ENCODE measurements around the gene LRCH4. TPM values are rescaled to one million over a fixed set of nuclear protein-coding genes. Genes with fewer than 3 reads are reported as not detected.
A peak's percentile ranks its signal among the peaks of the same experiment; 100 is the strongest.

The LRCH4 gene
- total and polyA plus RNA-seq, 2 of the 13 experiments (the other 11 are each of a cell fraction or from before 2014, with no cell fraction given), result 7.0 to 9.3 TPM

DNA sequence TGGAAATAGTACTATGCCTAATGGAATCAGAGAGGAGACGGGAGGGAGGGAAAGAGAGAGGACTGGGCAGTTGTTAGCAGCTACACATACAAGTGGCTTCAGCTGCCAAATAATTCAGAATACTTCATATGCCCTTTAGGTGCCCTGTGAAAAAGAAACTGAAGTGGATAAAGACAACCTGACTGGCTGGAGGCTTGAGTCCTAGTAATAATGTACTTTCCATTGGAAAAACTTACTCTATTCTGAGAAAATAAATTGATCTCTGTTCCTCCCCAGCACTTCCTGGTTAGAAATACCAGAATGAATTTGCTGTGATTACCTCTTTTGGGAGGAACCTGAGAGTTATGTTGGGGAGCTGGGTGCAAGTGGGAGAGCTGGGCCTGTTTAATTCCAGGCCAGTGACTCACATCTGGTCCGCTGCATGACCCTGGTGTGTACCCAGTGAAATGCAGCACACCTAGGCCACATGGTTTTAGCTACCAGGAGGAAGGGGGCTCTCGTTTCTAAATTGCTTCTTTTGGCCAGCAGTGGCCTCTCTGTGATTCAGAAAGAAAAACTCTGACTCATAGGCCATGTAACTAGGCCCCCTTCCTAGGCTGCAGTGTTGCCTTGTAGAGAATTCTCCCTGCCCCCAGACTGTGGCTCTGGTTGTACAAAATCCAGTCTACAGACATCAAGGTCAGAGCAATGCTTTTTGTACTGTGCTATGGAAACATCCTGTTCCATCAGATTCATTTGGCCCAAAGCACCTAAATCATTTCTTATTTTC is 40.4 kb downstream of the LRCH4 start (continued):
- TF ChIP-seq NR2F2 (IDR thresholded peaks at IDR 0.05; ENCODE audit: borderline replicate concordance, low read depth) (no peak), ARNT (IDR thresholded peaks at IDR 0.05) (no peak), ZNF800 (CRISPR knock-in tag; IDR thresholded peaks at IDR 0.05) (no peak), NCOA1 (CRISPR knock-in tag; IDR thresholded peaks at IDR 0.05) (no peak), TRIM22 (IDR thresholded peaks at IDR 0.05) (no peak), ZMYM3 (CRISPR knock-in tag; IDR thresholded peaks at IDR 0.05) (no peak), BHLHE40 (IDR thresholded peaks at IDR 0.05; ENCODE audit: low read length) (peak; percentile 43; the same call in 1 of the 2 replicates), DR1 (CRISPR knock-in tag; IDR thresholded peaks at IDR 0.05) (no peak), FOXC1 (CRISPR knock-in tag; IDR thresholded peaks at IDR 0.05; ENCODE audit: borderline replicate concordance) (no peak), ZNF20 (CRISPR knock-in tag; IDR thresholded peaks at IDR 0.05) (no peak), CREM (IDR thresholded peaks at IDR 0.05) (no peak; the same call in 1 of the 2 replicates), CREM (CRISPR knock-in tag; IDR thresholded peaks at IDR 0.05) (no peak), TERF1 (CRISPR knock-in tag; IDR thresholded peaks at IDR 0.05) (no peak), ZNF367 (CRISPR knock-in tag; IDR thresholded peaks at IDR 0.05; ENCODE audit: borderline replicate concordance) (no peak), TFE3 (CRISPR knock-in tag; IDR thresholded peaks at IDR 0.05) (peak; percentile 87), REST (IDR thresholded peaks at IDR 0.05; ENCODE audit: borderline replicate concordance in 1 of 2, low read depth in 1 of 2, low read length in 2 of 2) (peak in 1 of 2 experiments; percentile 26; a peak in 1 of 4 replicates), ZSCAN22 (CRISPR knock-in tag; IDR thresholded peaks at IDR 0.05) (no peak), CHCHD3 (CRISPR knock-in tag; IDR thresholded peaks at IDR 0.05) (no peak), ZNF563 (CRISPR knock-in tag; IDR thresholded peaks at IDR 0.05) (no peak)

Data from HepG2 (cell line).